ENCODE results near the gene RYR2.

Gene RYR2

DNA sequence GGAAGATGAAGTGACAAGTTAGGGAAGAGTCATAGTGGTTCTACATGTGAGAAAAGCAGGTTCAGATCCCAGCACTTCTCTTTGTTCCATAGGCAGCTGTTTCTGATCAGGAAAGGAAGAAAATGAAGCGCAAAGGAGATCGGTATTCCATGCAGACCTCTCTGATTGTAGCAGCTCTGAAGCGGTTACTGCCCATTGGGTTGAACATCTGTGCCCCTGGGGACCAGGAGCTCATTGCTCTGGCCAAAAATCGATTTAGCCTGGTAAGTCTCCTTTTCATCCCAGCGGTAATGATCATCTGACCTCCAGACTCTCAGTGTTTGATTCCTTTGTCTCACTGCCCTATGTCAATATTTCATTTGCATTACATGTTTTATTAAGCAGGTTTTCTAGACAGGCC is 675.1 kb downstream of the RYR2 start:
- no peaks in the 10 kb centered on the region for H3K9me3 ChIP-seq (ENCODE audit: control insufficient read depth, low read length)
- TF ChIP-seq, protein P1, sequence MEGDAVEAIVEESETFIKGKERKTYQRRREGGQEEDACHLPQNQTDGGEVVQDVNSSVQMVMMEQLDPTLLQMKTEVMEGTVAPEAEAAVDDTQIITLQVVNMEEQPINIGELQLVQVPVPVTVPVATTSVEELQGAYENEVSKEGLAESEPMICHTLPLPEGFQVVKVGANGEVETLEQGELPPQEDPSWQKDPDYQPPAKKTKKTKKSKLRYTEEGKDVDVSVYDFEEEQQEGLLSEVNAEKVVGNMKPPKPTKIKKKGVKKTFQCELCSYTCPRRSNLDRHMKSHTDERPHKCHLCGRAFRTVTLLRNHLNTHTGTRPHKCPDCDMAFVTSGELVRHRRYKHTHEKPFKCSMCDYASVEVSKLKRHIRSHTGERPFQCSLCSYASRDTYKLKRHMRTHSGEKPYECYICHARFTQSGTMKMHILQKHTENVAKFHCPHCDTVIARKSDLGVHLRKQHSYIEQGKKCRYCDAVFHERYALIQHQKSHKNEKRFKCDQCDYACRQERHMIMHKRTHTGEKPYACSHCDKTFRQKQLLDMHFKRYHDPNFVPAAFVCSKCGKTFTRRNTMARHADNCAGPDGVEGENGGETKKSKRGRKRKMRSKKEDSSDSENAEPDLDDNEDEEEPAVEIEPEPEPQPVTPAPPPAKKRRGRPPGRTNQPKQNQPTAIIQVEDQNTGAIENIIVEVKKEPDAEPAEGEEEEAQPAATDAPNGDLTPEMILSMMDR (IDR thresholded peaks at IDR 0.05): no peak
- H3K4me3 ChIP-seq (ENCODE audit: low read depth, low read length): no peak overlapping the region
- H3K9ac ChIP-seq: no peak overlapping the region
- H3K36me3 ChIP-seq (ENCODE audit: control insufficient read depth, insufficient read depth, low read length): no peaks in the 10 kb centered on the region
- H3K27ac ChIP-seq: no peak overlapping the region
- H3K4me2 ChIP-seq (ENCODE audit: low read length): no peak overlapping the region
- H3K4me1 ChIP-seq: no peaks in the 10 kb centered on the region
- no peak overlapping the region for H2AFZ ChIP-seq
- H3K27me3 ChIP-seq (ENCODE audit: control insufficient read depth, insufficient read depth, low read length): no peaks in the 10 kb centered on the region
- no peaks in the 10 kb centered on the region for H3K79me2 ChIP-seq

DNA sequence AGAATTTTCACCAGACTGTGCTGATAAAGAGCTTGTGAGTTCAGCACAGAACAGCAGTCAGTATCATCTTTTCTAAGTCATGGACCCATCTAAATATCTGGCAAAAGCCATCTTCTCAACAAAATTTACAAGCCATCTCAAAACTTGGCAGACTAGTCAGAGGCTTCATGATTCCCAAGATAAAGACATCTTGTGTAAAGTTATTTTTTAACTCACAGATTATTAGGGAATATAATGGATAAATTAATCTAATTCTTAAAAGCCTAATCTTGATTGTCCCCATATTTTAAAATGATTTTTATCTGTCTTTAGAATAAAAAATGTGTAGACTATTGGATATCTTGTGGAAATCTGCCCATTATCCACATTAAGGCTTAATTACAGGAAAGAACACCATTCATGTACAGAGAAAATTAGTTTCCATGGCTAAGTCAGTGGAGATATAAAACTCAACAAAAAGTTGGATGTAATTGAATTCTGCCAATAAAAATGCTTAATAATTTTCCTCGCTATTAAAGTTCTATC is 688.9 kb downstream of the RYR2 start:
- no peaks in the 10 kb centered on the region for H3K9me3 ChIP-seq (ENCODE audit: control insufficient read depth, low read length)
- no peaks in the 10 kb centered on the region for H3K27me3 ChIP-seq (ENCODE audit: control insufficient read depth, insufficient read depth, low read length)
- TF ChIP-seq, protein P1 (IDR thresholded peaks at IDR 0.05): no peak
- H3K36me3 ChIP-seq (ENCODE audit: control insufficient read depth, insufficient read depth, low read length): no peaks in the 10 kb centered on the region
- H3K4me1 ChIP-seq: no peaks in the 10 kb centered on the region
- H3K9ac ChIP-seq: no peak overlapping the region
- no peak overlapping the region for H3K4me2 ChIP-seq (ENCODE audit: low read length)
- no peak overlapping the region for H3K4me3 ChIP-seq (ENCODE audit: low read depth, low read length)
- H2AFZ ChIP-seq: no peak overlapping the region
- H3K79me2 ChIP-seq: no peaks in the 10 kb centered on the region
- no peak overlapping the region for H3K27ac ChIP-seq

DNA sequence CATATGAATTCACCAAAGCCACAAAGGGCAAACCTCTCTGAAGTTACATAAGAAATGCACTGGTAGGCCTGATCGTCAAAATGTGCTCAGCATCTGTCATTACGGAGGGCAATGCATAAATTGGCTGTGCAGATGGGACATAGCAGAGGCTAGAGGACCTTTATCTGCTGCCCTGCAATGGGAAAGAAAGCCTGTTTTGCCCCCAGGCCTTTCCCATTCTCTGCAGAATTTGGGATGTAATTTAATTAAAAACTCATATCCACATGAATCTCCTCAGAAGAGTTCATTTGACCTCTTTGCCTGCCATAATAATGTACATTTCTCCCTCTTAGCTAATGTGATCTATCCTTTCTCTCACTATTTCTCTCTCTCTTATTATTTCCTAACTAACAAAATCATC is 690.7 kb downstream of the RYR2 start:
- Histone ChIP-seq H3K36me3 (ENCODE audit: control insufficient read depth, insufficient read depth, low read length) (no peaks in the 10 kb centered on the region), H3K27me3 (ENCODE audit: control insufficient read depth, insufficient read depth, low read length) (no peaks in the 10 kb centered on the region), H3K4me2 (ENCODE audit: low read length) (no peak overlapping the region), H3K27ac (no peak overlapping the region), H3K4me3 (ENCODE audit: low read depth, low read length) (no peak overlapping the region), H3K9ac (no peak overlapping the region), H2AFZ (no peak overlapping the region), H3K79me2 (no peaks in the 10 kb centered on the region), H3K9me3 (ENCODE audit: control insufficient read depth, low read length) (no peaks in the 10 kb centered on the region), H3K4me1 (no peaks in the 10 kb centered on the region)
- TF ChIP-seq, protein P1 (IDR thresholded peaks at IDR 0.05): no peak

DNA sequence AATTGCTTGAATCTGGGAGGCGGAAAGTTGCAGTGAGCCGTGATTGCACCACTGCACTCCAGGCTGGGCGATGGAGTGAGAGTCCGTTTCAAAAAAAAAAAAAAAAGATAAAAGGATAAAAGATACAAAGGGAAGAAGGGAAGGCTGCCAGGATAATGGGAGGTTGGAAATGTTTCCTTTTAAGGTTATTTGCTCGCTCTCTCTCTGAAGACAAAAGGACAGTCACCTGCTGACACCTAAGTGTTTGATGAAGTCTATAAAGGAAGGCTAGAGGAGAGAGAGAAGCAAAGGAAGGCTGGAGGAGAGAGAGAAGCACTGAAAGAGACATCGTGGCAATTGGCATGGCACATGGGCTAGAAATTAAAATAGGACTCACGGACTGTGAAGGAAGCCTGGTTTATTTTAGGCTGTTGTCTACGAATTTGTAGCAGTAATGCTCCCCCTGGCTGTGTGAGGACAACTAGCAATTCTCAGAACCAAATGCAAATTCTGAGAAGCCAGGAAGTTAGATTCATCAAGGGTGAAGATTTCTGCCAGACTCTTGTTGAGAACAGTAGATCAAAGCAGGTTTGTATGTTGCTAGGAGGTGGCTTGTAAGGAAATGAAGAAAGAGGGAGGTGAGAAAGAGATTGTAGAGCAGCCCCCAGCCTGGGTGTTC is 694.5 kb downstream of the RYR2 start:
- Histone ChIP-seq H3K27ac (no peak overlapping the region), H3K9ac (no peak overlapping the region)

More for the DNA sequence above, 694.5 kb downstream of the RYR2 start:
- no peaks in the 10 kb centered on the region for H3K79me2 ChIP-seq
- no peaks in the 10 kb centered on the region for H3K9me3 ChIP-seq (ENCODE audit: control insufficient read depth, low read length)
- H2AFZ ChIP-seq: no peak overlapping the region
- H3K27me3 ChIP-seq (ENCODE audit: control insufficient read depth, insufficient read depth, low read length): no peaks in the 10 kb centered on the region
- H3K4me3 ChIP-seq (ENCODE audit: low read depth, low read length): no peak overlapping the region
- TF ChIP-seq, protein P1 (IDR thresholded peaks at IDR 0.05): no peak
- H3K4me2 ChIP-seq (ENCODE audit: low read length): no peak overlapping the region
- H3K36me3 ChIP-seq (ENCODE audit: control insufficient read depth, insufficient read depth, low read length): no peaks in the 10 kb centered on the region
- H3K4me1 ChIP-seq: no peaks in the 10 kb centered on the region
